HG03442 (cell line): Measurements from ENCODE around the gene ZNF276.
A peak's percentile ranks its signal among the peaks of the same experiment; 100 is the strongest.

ENCODE experiments used
- ATAC-seq: cut with Tn5 transposase; IDR thresholded peaks from one replicate; pipeline ENCODE4 v1.9.1; 2021; ENCODE audit warnings: mild to moderate bottlenecking, moderate library complexity; ENCODE audit not compliant: unreplicated experiment

The ZNF276 gene

GRCh38 chr16:89711601-89712273 lies 9.6 kb upstream of the ZNF276 start:
- peak; percentile 54 for ATAC-seq

GRCh38 chr16:89712274-89712781 lies 9.0 kb upstream of the ZNF276 start:
- no peak for ATAC-seq

GRCh38 chr16:89716493-89716892 lies 4.8 kb upstream of the ZNF276 start:
- ATAC-seq = no peak

- no peak for ATAC-seq
Measured at GRCh38 chr16:89716916-89717687, 4.2 kb upstream of the ZNF276 start.

GRCh38 chr16:89717688-89718505 lies 3.4 kb upstream of the ZNF276 start:
- ATAC-seq = no peak

GRCh38 chr16:89720551-89720812 lies 855 bp upstream of the ZNF276 start:
- ATAC-seq = peak; percentile 14

GRCh38 chr16:89721546-89722391 lies 432 bp downstream of the ZNF276 start:
- peak; percentile 25 for ATAC-seq

- ATAC-seq = peak; percentile 6
Measured at GRCh38 chr16:89722392-89723278, 1.3 kb downstream of the ZNF276 start.

GRCh38 chr16:89723279-89724250 lies 2.2 kb downstream of the ZNF276 start:
- ATAC-seq = no peak

GRCh38 chr16:89727406-89728120 lies 6.2 kb downstream of the ZNF276 start:
- no peak for ATAC-seq

GRCh38 chr16:89729293-89729692 lies 8.0 kb downstream of the ZNF276 start:
- ATAC-seq = no peak

GRCh38 chr16:89729863-89730593 lies 8.7 kb downstream of the ZNF276 start:
- no peak for ATAC-seq

- no peak for ATAC-seq
Measured at GRCh38 chr16:89730610-89731234, 9.4 kb downstream of the ZNF276 start.

- no peak for ATAC-seq
Measured at GRCh38 chr16:89732142-89732917, 11.0 kb downstream of the ZNF276 start.

GRCh38 chr16:89732918-89733242 lies 11.5 kb downstream of the ZNF276 start:
- ATAC-seq = no peak

- ATAC-seq = no peak
Measured at GRCh38 chr16:89733322-89733721, 12.0 kb downstream of the ZNF276 start.
